MCF 10A (cell line): ENCODE results near the gene TBC1D8B. TPM values are rescaled to one million over a fixed set of nuclear protein-coding genes. Genes with fewer than 3 reads are reported as not detected.

Source experiments
- BruUV-seq: library from RNA; stranded (reverse); fragments of 400-500 nt; replicated peaks from 2 replicates; lab custom pipeline; 2021; lab: Mats Ljungman, UMichigan
- CTCF ChIA-PET: fragments of 300-600 bp; sonication (Branson Sonifier 250); formaldehyde crosslinking; extraction: SDS; loops from one replicate; lab custom pipeline; 2021; ENCODE audit warnings: antibody characterized with exemption, inconsistent platforms; lab: Yijun Ruan, JAX
- POLR2A ChIA-PET: fragments of 300-600, 350-650 bp; sonication (Branson Sonifier 250); formaldehyde crosslinking; extraction: SDS; loops from one replicate; lab custom pipeline; 2020; ENCODE audit warnings: antibody characterized with exemption, inconsistent platforms; lab: Yijun Ruan, JAX
- DNase-seq: peaks from one replicate; pipeline ENCODE4 v3.0.0-alpha.2; 2018; ENCODE audit not compliant: unreplicated experiment
- H3K27ac Mint-ChIP-seq: one replicate; pipeline ENCODE4 v1.8.0; 2022; ENCODE audit warnings: mild to moderate bottlenecking, low read depth, mixed read lengths; ENCODE audit not compliant: unreplicated experiment
- H3K27me3 Mint-ChIP-seq: one replicate; pipeline ENCODE4 v1.8.0; 2022; ENCODE audit warnings: mixed read lengths; ENCODE audit not compliant: insufficient read depth, unreplicated experiment
- H3K36me3 Mint-ChIP-seq: one replicate; pipeline ENCODE4 v1.8.0; 2022; ENCODE audit warnings: mild to moderate bottlenecking, moderate library complexity, mixed read lengths; ENCODE audit not compliant: insufficient read depth, unreplicated experiment
- H3K4me1 Mint-ChIP-seq: one replicate; pipeline ENCODE4 v1.8.0; 2022; ENCODE audit warnings: mixed read lengths; ENCODE audit not compliant: insufficient read depth, unreplicated experiment
- H3K4me3 Mint-ChIP-seq: one replicate; pipeline ENCODE4 v1.8.0; 2022; ENCODE audit warnings: mild to moderate bottlenecking, moderate library complexity, mixed read lengths; ENCODE audit not compliant: unreplicated experiment
- H3K9me3 Mint-ChIP-seq: one replicate; pipeline ENCODE4 v1.8.0; 2022; ENCODE audit warnings: mixed read lengths; ENCODE audit not compliant: unreplicated experiment
- CTCF ChIP-seq: fragments of 200-600 bp; IDR thresholded peaks from one replicate; pipeline ENCODE4 v1.8.0; 2022; ENCODE audit warnings: antibody characterized with exemption, mild to moderate bottlenecking; ENCODE audit not compliant: unreplicated experiment
- intact Hi-C: fragments of 100-400 bp; cut with micrococcal nuclease; formaldehyde crosslinking; loops from 2 replicates; pipeline ENCODE4 v1.14.1; 2022
- total RNA-seq: library from RNA; stranded (reverse); gene quantifications from 2 replicates; pipeline ENCODE4 v1.2.3, GENCODE V29; 2022

The TBC1D8B gene
- total RNA-seq, 1 experiment from 2014 or later, result 3.3 TPM

GRCh38 chrX:106901341-106901740 is 98.9 kb downstream of the TBC1D8B start:
- Mint-ChIP-seq H3K9me3 (no peaks in the 10 kb centered on the region), H3K27ac (no peak overlapping the region), H3K4me3 (no peak overlapping the region), H3K36me3 (no peaks in the 10 kb centered on the region), H3K4me1 (peaks cover 7% of the 10 kb centered on the region), H3K27me3 (peaks cover 54% of the 10 kb centered on the region)
- POLR2A ChIA-PET, result interaction anchor here (0.9 to 1.0 kb wide), 2 partner anchors 19 to 35 kb away, joined by 3 to 5 read pairs; no protein-coding TSS in a partner anchor
- DNase-seq, result no peak
- CTCF ChIA-PET, result interaction anchor here (0.5 to 1.4 kb wide), 4 partner anchors 40 to 1026 kb away, joined by 3 to 6 read pairs (median 4); no protein-coding TSS in a partner anchor
- TF ChIP-seq CTCF, result no peak
- intact Hi-C loops, result no loop called here
- no TSS peak for BruUV-seq

GRCh38 chrX:106901781-106902219 is 99.3 kb downstream of the TBC1D8B start:
- H3K27ac Mint-ChIP-seq, result no peak overlapping the region
- ChIA-PET CTCF (interaction anchor here (0.5 to 1.4 kb wide), 4 partner anchors 20 to 758 kb away, joined by 3 to 6 read pairs (median 3); no protein-coding TSS in a partner anchor), POLR2A (interaction anchor here (0.9 to 1.0 kb wide), 2 partner anchors 19 to 35 kb away, joined by 3 to 5 read pairs; no protein-coding TSS in a partner anchor)
- peaks cover 54% of the 10 kb centered on the region for H3K27me3 Mint-ChIP-seq
- H3K36me3 Mint-ChIP-seq, result no peaks in the 10 kb centered on the region
- H3K9me3 Mint-ChIP-seq, result no peaks in the 10 kb centered on the region
- no TSS peak for BruUV-seq
- peaks cover 6% of the 10 kb centered on the region for H3K4me1 Mint-ChIP-seq
- no peak overlapping the region for H3K4me3 Mint-ChIP-seq
- no peak for TF ChIP-seq CTCF
- no peak for DNase-seq
- intact Hi-C loops, result no loop called here

DNA sequence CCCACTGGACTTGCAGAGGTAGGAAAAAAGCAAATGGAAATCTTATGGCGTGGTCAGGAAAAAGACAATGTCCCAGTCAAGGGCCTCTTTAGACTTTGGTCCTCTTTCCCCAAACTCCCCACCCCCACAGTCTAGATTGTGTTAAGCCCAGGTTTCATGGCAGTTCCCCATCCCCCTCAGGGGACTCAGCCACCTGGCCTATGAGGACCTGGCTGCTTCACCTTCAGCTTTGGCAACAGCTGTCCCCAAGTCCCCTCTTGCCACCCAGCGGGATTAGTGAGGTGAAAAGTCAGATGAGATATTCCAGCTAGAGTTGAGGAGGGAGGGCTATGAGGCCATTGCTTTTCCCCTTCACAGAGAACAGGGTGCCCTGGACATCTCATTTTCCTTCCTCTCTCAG is 100.2 kb downstream of the TBC1D8B start:
- BruUV-seq, result no TSS peak
- Mint-ChIP-seq H3K4me1 (no peaks in the 10 kb centered on the region), H3K27me3 (peaks cover 54% of the 10 kb centered on the region), H3K9me3 (no peaks in the 10 kb centered on the region), H3K36me3 (no peaks in the 10 kb centered on the region), H3K4me3 (no peak overlapping the region), H3K27ac (no peak overlapping the region)
- POLR2A ChIA-PET, result no interaction called here
- DNase-seq, result no peak
- no peak for TF ChIP-seq CTCF
- intact Hi-C loops, result no loop called here
- CTCF ChIA-PET, result interaction anchor here (0.6 to 1.4 kb wide), 4 partner anchors 9 to 57 kb away, joined by 3 to 6 read pairs (median 4); no protein-coding TSS in a partner anchor

DNA sequence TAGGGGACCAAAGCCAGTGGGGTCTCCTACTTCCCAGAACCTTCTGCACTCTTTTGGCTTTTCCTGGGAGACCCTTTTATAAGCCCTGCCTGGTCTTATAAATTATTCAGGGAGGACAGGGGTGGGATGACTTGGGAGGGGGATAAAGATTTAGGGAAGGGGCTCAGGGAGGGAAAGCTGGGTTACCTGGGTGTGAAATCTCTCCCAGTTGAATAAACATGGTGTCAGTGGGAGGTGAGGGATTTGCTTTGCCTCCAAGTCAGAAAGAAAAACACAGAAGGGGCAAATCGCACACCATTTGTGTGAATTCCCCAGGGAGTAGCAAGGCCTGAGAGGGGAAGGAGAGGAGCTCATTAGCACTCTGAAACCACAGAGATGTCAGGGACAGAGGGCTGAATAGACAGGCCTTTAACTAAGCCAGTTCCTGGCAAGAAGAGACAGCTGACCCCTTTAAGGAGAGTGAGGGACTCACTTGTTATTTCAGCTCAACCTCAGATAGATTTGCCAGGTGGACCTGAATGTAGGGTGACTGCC is 100.9 kb downstream of the TBC1D8B start, which contains the start of gene RIPPLY1:
RIPPLY1 (minus strand) TSS at position 51 of the 534 bp plus-strand sequence. CDS start 54 bp downstream, outside the sequence.
- no peak for TF ChIP-seq CTCF
- no TSS peak for BruUV-seq
- H3K4me1 Mint-ChIP-seq, result no peaks in the 10 kb centered on the region
- no peak within 1 kb of the TSS for H3K27ac Mint-ChIP-seq
- DNase-seq, result no peak
- no peaks in the 10 kb centered on the region for H3K9me3 Mint-ChIP-seq
- intact Hi-C loops, result no loop called here
- peaks cover 60% of the 10 kb centered on the region for H3K27me3 Mint-ChIP-seq
- no peak within 1 kb of the TSS for H3K4me3 Mint-ChIP-seq
- ChIA-PET CTCF (interaction anchor here (1.1 kb wide), 1 partner anchor 11 kb away, joined by 4 read pairs; no protein-coding TSS in a partner anchor), POLR2A (interaction anchor here (0.6 kb wide), 1 partner anchor 956 kb away, joined by 3 read pairs; no protein-coding TSS in a partner anchor)
- H3K36me3 Mint-ChIP-seq, result no peaks in the 10 kb centered on the region
